MCF 10A (cell line): Measurements from ENCODE around the gene FOXO3. TPM values are rescaled to one million over a fixed set of nuclear protein-coding genes. Genes with fewer than 3 reads are reported as not detected.
A peak's percentile ranks its signal among the peaks of the same experiment; 100 is the strongest.
"Not testable (repeated sequence)": the region's sequence is repeated elsewhere in the genome, so short reads cannot be mapped to it uniquely, and the experiment has no call there.

ENCODE experiments used
- BruUV-seq: library from RNA; stranded (reverse); fragments of 400-500 nt; replicated peaks from 2 replicates; lab custom pipeline; 2021; lab: Mats Ljungman, UMichigan
- CTCF ChIA-PET: fragments of 300-600 bp; sonication (Branson Sonifier 250); formaldehyde crosslinking; extraction: SDS; loops from one replicate; lab custom pipeline; 2021; ENCODE audit warnings: antibody characterized with exemption, inconsistent platforms; lab: Yijun Ruan, JAX
- POLR2A ChIA-PET: fragments of 300-600, 350-650 bp; sonication (Branson Sonifier 250); formaldehyde crosslinking; extraction: SDS; loops from one replicate; lab custom pipeline; 2020; ENCODE audit warnings: antibody characterized with exemption, inconsistent platforms; lab: Yijun Ruan, JAX
- DNase-seq: peaks from one replicate; pipeline ENCODE4 v3.0.0-alpha.2; 2018; ENCODE audit not compliant: unreplicated experiment
- H3K27ac Mint-ChIP-seq: one replicate; pipeline ENCODE4 v1.8.0; 2022; ENCODE audit warnings: mild to moderate bottlenecking, low read depth, mixed read lengths; ENCODE audit not compliant: unreplicated experiment
- H3K27me3 Mint-ChIP-seq: one replicate; pipeline ENCODE4 v1.8.0; 2022; ENCODE audit warnings: mixed read lengths; ENCODE audit not compliant: insufficient read depth, unreplicated experiment
- H3K36me3 Mint-ChIP-seq: one replicate; pipeline ENCODE4 v1.8.0; 2022; ENCODE audit warnings: mild to moderate bottlenecking, moderate library complexity, mixed read lengths; ENCODE audit not compliant: insufficient read depth, unreplicated experiment
- H3K4me1 Mint-ChIP-seq: one replicate; pipeline ENCODE4 v1.8.0; 2022; ENCODE audit warnings: mixed read lengths; ENCODE audit not compliant: insufficient read depth, unreplicated experiment
- H3K4me3 Mint-ChIP-seq: one replicate; pipeline ENCODE4 v1.8.0; 2022; ENCODE audit warnings: mild to moderate bottlenecking, moderate library complexity, mixed read lengths; ENCODE audit not compliant: unreplicated experiment
- H3K9me3 Mint-ChIP-seq: one replicate; pipeline ENCODE4 v1.8.0; 2022; ENCODE audit warnings: mixed read lengths; ENCODE audit not compliant: unreplicated experiment
- CTCF ChIP-seq: fragments of 200-600 bp; IDR thresholded peaks from one replicate; pipeline ENCODE4 v1.8.0; 2022; ENCODE audit warnings: antibody characterized with exemption, mild to moderate bottlenecking; ENCODE audit not compliant: unreplicated experiment
- intact Hi-C: fragments of 100-400 bp; cut with micrococcal nuclease; formaldehyde crosslinking; loops from 2 replicates; pipeline ENCODE4 v1.14.1; 2022
- total RNA-seq: library from RNA; stranded (reverse); gene quantifications from 2 replicates; pipeline ENCODE4 v1.2.3, GENCODE V29; 2022

Gene FOXO3
- total RNA-seq, 1 experiment from 2014 or later: 53.0 TPM

DNA sequence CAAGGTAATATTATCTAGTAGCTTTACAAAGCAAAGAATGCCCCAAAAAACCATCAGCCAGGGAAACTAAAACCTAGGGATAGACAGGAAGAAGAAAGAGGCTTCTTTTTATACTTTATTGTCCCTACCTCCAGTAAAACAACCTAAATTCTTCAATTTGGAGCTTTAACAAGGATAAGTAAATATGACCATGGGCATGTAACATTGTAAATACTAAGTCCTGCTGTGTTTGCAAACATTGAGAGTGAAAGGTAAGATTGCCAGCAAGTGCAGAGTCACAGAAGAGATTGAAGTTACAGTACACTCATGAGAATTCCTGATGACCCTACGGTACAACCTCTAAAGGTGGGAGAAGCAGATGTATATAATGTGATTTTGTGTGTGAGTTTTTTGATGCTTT, 117.2 kb downstream of the FOXO3 start:
- H3K9me3 Mint-ChIP-seq: no peaks in the 10 kb centered on the region
- intact Hi-C loops: no loop called here
- ChIA-PET CTCF (interaction anchor here (0.6 to 0.8 kb wide), 4 partner anchors 26 to 1163 kb away, joined by 3 to 4 read pairs (median 4); no protein-coding TSS in a partner anchor), POLR2A (interaction anchor here (0.6 to 1.6 kb wide), 2 partner anchors 9 to 11 kb away, joined by 3 to 6 read pairs; no protein-coding TSS in a partner anchor)
- H3K36me3 Mint-ChIP-seq: peaks cover 89% of the 10 kb centered on the region
- H3K27me3 Mint-ChIP-seq: no peaks in the 10 kb centered on the region
- DNase-seq: no peak
- no peak for TF ChIP-seq CTCF
- H3K4me3 Mint-ChIP-seq: no peak overlapping the region
- peaks cover 48% of the 10 kb centered on the region for H3K4me1 Mint-ChIP-seq
- peak overlapping the region; percentile 27 for H3K27ac Mint-ChIP-seq
- no TSS peak for BruUV-seq

DNA sequence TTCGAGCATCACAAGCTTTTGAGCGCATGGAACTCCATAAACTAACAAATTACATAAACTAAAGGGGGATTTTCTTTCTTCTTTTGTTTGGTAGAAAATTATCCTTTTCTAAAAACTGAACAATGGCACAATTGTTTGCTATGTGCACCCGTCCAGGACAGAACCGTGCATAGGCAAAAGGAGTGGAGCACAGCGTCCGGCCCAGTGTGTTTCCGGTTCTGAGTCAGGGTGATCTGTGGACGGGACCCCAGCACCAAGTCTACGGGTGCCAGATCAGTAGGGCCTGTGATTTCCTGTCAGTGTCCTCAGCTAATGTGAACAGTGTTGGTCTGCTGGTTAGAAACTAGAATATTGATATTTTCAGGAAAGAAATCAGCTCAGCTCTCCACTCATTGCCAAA, 119.6 kb downstream of the FOXO3 start:
- CTCF ChIA-PET: interaction anchor here (0.6 kb wide), 1 partner anchor 113 kb away, joined by 6 read pairs; no protein-coding TSS in a partner anchor
- POLR2A ChIA-PET: not testable (repeated sequence)
- BruUV-seq: TSS peak; percentile 17

DNA sequence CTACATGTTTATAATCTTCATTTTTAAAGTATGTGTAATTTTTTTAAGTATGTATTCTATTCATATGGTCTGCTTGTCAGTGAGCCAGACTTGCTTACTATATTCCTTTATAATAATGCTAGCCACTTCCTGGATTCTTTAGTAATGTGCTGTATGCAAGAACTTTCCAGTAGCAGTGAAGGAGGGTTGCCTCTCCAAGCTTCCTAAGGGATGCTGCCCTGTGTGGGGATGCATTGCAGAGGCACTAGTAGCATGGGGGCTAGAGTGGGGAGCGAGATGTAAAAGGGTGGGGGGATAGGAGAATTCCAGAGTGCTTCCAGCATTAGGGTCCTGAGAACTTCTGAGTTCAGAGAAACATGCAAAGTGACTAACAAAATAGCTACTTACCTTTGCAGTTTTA, 121.0 kb downstream of the FOXO3 start:
- H3K4me1 Mint-ChIP-seq: peaks cover 34% of the 10 kb centered on the region
- CTCF ChIA-PET, DNase-seq, BruUV-seq, H3K27me3 Mint-ChIP-seq, H3K4me3 Mint-ChIP-seq, H3K9me3 Mint-ChIP-seq, intact Hi-C loops, POLR2A ChIA-PET: not testable (repeated sequence)
- H3K36me3 Mint-ChIP-seq: peaks cover 94% of the 10 kb centered on the region
- peak overlapping the region; percentile 49 for H3K27ac Mint-ChIP-seq

More for the DNA sequence above, 119.6 kb downstream of the FOXO3 start:
- DNase-seq, H3K27ac Mint-ChIP-seq, H3K27me3 Mint-ChIP-seq, H3K4me3 Mint-ChIP-seq, intact Hi-C loops, H3K9me3 Mint-ChIP-seq: not testable (repeated sequence)
- Mint-ChIP-seq H3K36me3 (peaks cover 90% of the 10 kb centered on the region), H3K4me1 (peaks cover 36% of the 10 kb centered on the region)

- CTCF ChIA-PET, POLR2A ChIA-PET, H3K9me3 Mint-ChIP-seq, H3K27me3 Mint-ChIP-seq, DNase-seq, intact Hi-C loops, H3K4me3 Mint-ChIP-seq: not testable (repeated sequence)
- peaks cover 94% of the 10 kb centered on the region for H3K36me3 Mint-ChIP-seq
- peaks cover 36% of the 10 kb centered on the region for H3K4me1 Mint-ChIP-seq
- BruUV-seq: TSS peak; percentile 5
- peak overlapping the region; percentile 49 for H3K27ac Mint-ChIP-seq
These were observed 121.8 kb downstream of the FOXO3 start for GRCh38 chr6:108682383-108683119.

GRCh38 chr6:108683976-108684375, 123.3 kb downstream of the FOXO3 start:
- POLR2A ChIA-PET, H3K27me3 Mint-ChIP-seq, CTCF ChIA-PET, DNase-seq, H3K4me3 Mint-ChIP-seq, H3K27ac Mint-ChIP-seq, BruUV-seq, intact Hi-C loops, H3K9me3 Mint-ChIP-seq: not testable (repeated sequence)
- Mint-ChIP-seq H3K4me1 (peaks cover 42% of the 10 kb centered on the region), H3K36me3 (peaks cover 94% of the 10 kb centered on the region)
